Measurements from ENCODE around the gene IMPA2. TPM values are rescaled to one million over a fixed set of nuclear protein-coding genes. Genes with fewer than 3 reads are reported as not detected.
"Not testable (repeated sequence)": the region's sequence is repeated elsewhere in the genome, so short reads cannot be mapped to it uniquely, and the experiment has no call there.

IMPA2 gene
- total RNA-seq, 3 donors from 2014 or later (not counting 1 experiment from before 2014, with no cell fraction given) = 2.7 to 6.6 (median 3.6) TPM

DNA sequence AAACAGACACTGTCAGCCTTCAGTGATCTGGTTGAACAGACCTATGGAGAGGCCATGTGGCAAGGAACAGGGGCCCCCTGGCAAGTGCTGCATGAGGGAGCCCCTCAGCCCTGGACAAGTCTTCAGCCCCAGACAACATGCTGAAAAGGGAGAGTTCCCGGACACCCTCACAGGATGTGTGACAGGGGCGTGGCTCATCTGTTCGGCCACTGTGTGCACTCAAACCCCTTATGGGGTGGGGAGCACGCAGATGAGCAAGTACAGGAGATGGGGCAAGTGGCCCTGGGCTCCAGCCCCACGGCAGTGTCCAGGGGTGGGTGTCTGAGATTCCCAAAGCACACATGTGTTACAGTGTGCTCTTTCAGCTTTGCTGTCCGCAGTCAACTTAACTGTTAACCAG lies 37.8 kb upstream of the IMPA2 start:
- TF ChIP-seq, protein P1, sequence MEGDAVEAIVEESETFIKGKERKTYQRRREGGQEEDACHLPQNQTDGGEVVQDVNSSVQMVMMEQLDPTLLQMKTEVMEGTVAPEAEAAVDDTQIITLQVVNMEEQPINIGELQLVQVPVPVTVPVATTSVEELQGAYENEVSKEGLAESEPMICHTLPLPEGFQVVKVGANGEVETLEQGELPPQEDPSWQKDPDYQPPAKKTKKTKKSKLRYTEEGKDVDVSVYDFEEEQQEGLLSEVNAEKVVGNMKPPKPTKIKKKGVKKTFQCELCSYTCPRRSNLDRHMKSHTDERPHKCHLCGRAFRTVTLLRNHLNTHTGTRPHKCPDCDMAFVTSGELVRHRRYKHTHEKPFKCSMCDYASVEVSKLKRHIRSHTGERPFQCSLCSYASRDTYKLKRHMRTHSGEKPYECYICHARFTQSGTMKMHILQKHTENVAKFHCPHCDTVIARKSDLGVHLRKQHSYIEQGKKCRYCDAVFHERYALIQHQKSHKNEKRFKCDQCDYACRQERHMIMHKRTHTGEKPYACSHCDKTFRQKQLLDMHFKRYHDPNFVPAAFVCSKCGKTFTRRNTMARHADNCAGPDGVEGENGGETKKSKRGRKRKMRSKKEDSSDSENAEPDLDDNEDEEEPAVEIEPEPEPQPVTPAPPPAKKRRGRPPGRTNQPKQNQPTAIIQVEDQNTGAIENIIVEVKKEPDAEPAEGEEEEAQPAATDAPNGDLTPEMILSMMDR (IDR thresholded peaks at IDR 0.05) = no peak
- Mint-ChIP-seq H3K27me3 (ENCODE audit: low read depth in 2 of 2) (no peaks in the 10 kb centered on the region), H3K27ac (no peak overlapping the region), H3K4me1 (peaks cover 19 to 25% of the 10 kb centered on the region in 2 donors), H3K9me3 (no peaks in the 10 kb centered on the region), H3K4me3 (no peak overlapping the region), H3K36me3 (no peaks in the 10 kb centered on the region)
- 49% methylated on average over 6 of the region's 6 CpGs for WGBS (ENCODE audit: insufficient coverage)
- Histone ChIP-seq H3K27me3 (ENCODE audit: control insufficient read depth, insufficient read depth, low read length) (no peaks in the 10 kb centered on the region), H3K4me3 (ENCODE audit: low read length) (no peak overlapping the region), H3K4me1 (ENCODE audit: control insufficient read depth, insufficient read depth, low read length) (peaks cover 14% of the 10 kb centered on the region), H3K9me3 (ENCODE audit: control insufficient read depth, insufficient read depth, low read length) (no peaks in the 10 kb centered on the region), H3K27ac (ENCODE audit: low read length) (no peak overlapping the region), H3K36me3 (ENCODE audit: control insufficient read depth, insufficient read depth, low read length) (no peaks in the 10 kb centered on the region)
- no peak for DNase-seq
- intact Hi-C loops (cut with micrococcal nuclease) = no loop called here
- ATAC-seq = no peak

DNA sequence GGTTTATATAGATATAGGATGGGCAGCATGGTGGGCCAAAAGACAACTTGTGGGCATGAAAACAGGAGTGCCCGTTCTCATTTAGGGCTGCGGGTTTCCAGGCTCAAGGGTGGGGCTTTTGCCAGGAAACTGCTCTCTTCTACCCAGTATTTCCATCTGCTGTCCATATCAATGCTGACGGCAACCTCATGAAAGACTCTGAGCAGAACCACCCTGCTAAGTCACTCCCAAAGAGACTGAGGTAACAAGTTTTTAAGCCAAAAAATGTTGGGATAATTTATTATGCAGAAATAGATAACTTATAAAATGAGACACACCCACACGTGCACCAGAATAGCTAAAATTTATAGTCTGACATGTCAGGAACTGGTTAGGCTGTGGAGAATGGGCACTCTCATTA lies 37.1 kb upstream of the IMPA2 start:
- Histone ChIP-seq H3K27me3 (ENCODE audit: control insufficient read depth, insufficient read depth, low read length) (no peaks in the 10 kb centered on the region), H3K4me1 (ENCODE audit: control insufficient read depth, insufficient read depth, low read length) (peaks cover 14% of the 10 kb centered on the region), H3K36me3 (ENCODE audit: control insufficient read depth, insufficient read depth, low read length) (no peaks in the 10 kb centered on the region), H3K9me3 (ENCODE audit: control insufficient read depth, insufficient read depth, low read length) (no peaks in the 10 kb centered on the region), H3K27ac (ENCODE audit: low read length) (no peak overlapping the region), H3K4me3 (ENCODE audit: low read length) (no peak overlapping the region)
- no peak overlapping the region for H3K4me3 Mint-ChIP-seq
- H3K36me3 Mint-ChIP-seq = no peaks in the 10 kb centered on the region
- H3K4me1 Mint-ChIP-seq = peaks cover 19 to 25% of the 10 kb centered on the region in 2 donors
- intact Hi-C loops (cut with micrococcal nuclease) = no loop called here
- TF ChIP-seq, protein P1 (IDR thresholded peaks at IDR 0.05) = no peak
- no peaks in the 10 kb centered on the region for H3K27me3 Mint-ChIP-seq (ENCODE audit: low read depth in 2 of 2)
- 83% methylated on average over 3 of the region's 4 CpGs for WGBS (ENCODE audit: insufficient coverage)
- no peak for ATAC-seq
- H3K9me3 Mint-ChIP-seq = no peaks in the 10 kb centered on the region
- H3K27ac Mint-ChIP-seq = no peak overlapping the region
- DNase-seq = no peak

GRCh38 chr18:11944786-11945185 lies 36.5 kb upstream of the IMPA2 start:
- WGBS (ENCODE audit: insufficient coverage) = 88% methylated on average over 4 of the region's 5 CpGs
- Histone ChIP-seq H3K27ac (ENCODE audit: low read length) (no peak overlapping the region), H3K9me3 (ENCODE audit: control insufficient read depth, insufficient read depth, low read length) (no peaks in the 10 kb centered on the region), H3K4me1 (ENCODE audit: control insufficient read depth, insufficient read depth, low read length) (peaks cover 14% of the 10 kb centered on the region), H3K27me3 (ENCODE audit: control insufficient read depth, insufficient read depth, low read length) (no peaks in the 10 kb centered on the region), H3K36me3 (ENCODE audit: control insufficient read depth, insufficient read depth, low read length) (no peaks in the 10 kb centered on the region), H3K4me3 (ENCODE audit: low read length) (no peak overlapping the region)
- Mint-ChIP-seq H3K4me1 (peaks cover 19 to 25% of the 10 kb centered on the region in 2 donors), H3K27ac (no peak overlapping the region), H3K9me3 (no peaks in the 10 kb centered on the region), H3K27me3 (ENCODE audit: low read depth in 2 of 2) (no peaks in the 10 kb centered on the region), H3K36me3 (no peaks in the 10 kb centered on the region), H3K4me3 (no peak overlapping the region)
- DNase-seq (no peak), ATAC-seq (no peak)
- intact Hi-C loops (cut with micrococcal nuclease) = no loop called here
- TF ChIP-seq, protein P1 (IDR thresholded peaks at IDR 0.05) = no peak

- peaks cover 19 to 25% of the 10 kb centered on the region in 2 donors for H3K4me1 Mint-ChIP-seq
- H3K4me3 Mint-ChIP-seq = peak overlapping the region; percentile 63
- H3K27ac ChIP-seq (ENCODE audit: low read length); DNase-seq; H3K9me3 ChIP-seq (ENCODE audit: control insufficient read depth, insufficient read depth, low read length); H3K27me3 ChIP-seq (ENCODE audit: control insufficient read depth, insufficient read depth, low read length); H3K4me3 ChIP-seq (ENCODE audit: low read length); H3K36me3 ChIP-seq (ENCODE audit: control insufficient read depth, insufficient read depth, low read length); H3K9me3 Mint-ChIP-seq; ATAC-seq; intact Hi-C loops (cut with micrococcal nuclease); H3K27me3 Mint-ChIP-seq (ENCODE audit: low read depth in 2 of 2); H3K36me3 Mint-ChIP-seq: not testable (repeated sequence)
- peaks cover 14% of the 10 kb centered on the region for H3K4me1 ChIP-seq (ENCODE audit: control insufficient read depth, insufficient read depth, low read length)
- peak overlapping the region; percentile 85 to 91 for H3K27ac Mint-ChIP-seq
- 93% methylated on average over 19 of the region's 22 CpGs for WGBS (ENCODE audit: insufficient coverage)
These were observed 35.3 kb upstream of the IMPA2 start for GRCh38 chr18:11945834-11946659.

Data from natural killer cell (primary cell).